HEK293 (cell line): Measurements from ENCODE around the gene IFNGR1.

Experiments
- CTCF ChIA-PET: fragments of 350-600 bp; formaldehyde crosslinking; extraction: SDS; loops from one replicate; lab custom pipeline; 2021; ENCODE audit warnings: antibody characterized with exemption; lab: Yijun Ruan, JAX
- POLR2A ChIA-PET: fragments of 300-600 bp; formaldehyde crosslinking; extraction: SDS; loops from one replicate; lab custom pipeline; 2020; ENCODE audit warnings: antibody characterized with exemption, inconsistent platforms; lab: Yijun Ruan, JAX
- H3K27ac ChIP-seq: fragments of 200-500 bp; sonication (Bioruptor generic); 2 replicates; pipeline ENCODE4 v1.5.1; 2014; ENCODE audit warnings: low read depth, low read length, control low read depth, inconsistent platforms; ENCODE audit errors: extremely low read depth
- H3K36me3 ChIP-seq, 2 experiments: fragments of 200-500 bp in 1 of 2; sonication (Bioruptor generic) in 1 of 2; 1 replicate in 1 of 2; 2 replicates in 1 of 2; pipeline ENCODE4 v1.5.1; 2014 to 2017; ENCODE audit warnings: inconsistent platforms in 2 of 2, low read length in 2 of 2; ENCODE audit not compliant: control insufficient read depth in 2 of 2, insufficient read depth in 1 of 2
- H3K4me1 ChIP-seq: fragments of 200-500 bp; sonication (Bioruptor generic); 2 replicates; pipeline ENCODE4 v1.5.1; 2014; ENCODE audit warnings: mild to moderate bottlenecking, low read length, inconsistent platforms; ENCODE audit not compliant: control insufficient read depth, insufficient read depth
- H3K4me3 ChIP-seq: 2 replicates; pipeline ENCODE4 v1.5.1; 2011; ENCODE audit warnings: low read depth, mild to moderate bottlenecking, control low read depth, low read length, moderate library complexity
- H3K9me3 ChIP-seq: fragments of 200-500 bp; sonication (Bioruptor generic); 2 replicates; pipeline ENCODE4 v1.5.1; 2014; ENCODE audit warnings: low read depth, low read length, inconsistent platforms; ENCODE audit not compliant: control insufficient read depth, insufficient read depth
- AEBP2 ChIP-seq: fragments of 450-650 bp; formaldehyde crosslinking; IDR thresholded peaks from 2 replicates; pipeline ENCODE4 v1.5.1; 2016; ENCODE audit warnings: missing biosample characterization, missing genetic modification characterization, borderline replicate concordance
- FEZF1 ChIP-seq: fragments of 450-650 bp; formaldehyde crosslinking; IDR thresholded peaks from 2 replicates; pipeline ENCODE4 v1.5.1; 2016; ENCODE audit warnings: missing biosample characterization, missing genetic modification characterization
- GLI4 ChIP-seq: fragments of 450-650 bp; formaldehyde crosslinking; IDR thresholded peaks from 2 replicates; pipeline ENCODE4 v1.5.1; 2016; ENCODE audit warnings: missing biosample characterization, missing genetic modification characterization
- KLF9 ChIP-seq: fragments of 450-650 bp; formaldehyde crosslinking; IDR thresholded peaks from 2 replicates; pipeline ENCODE4 v1.5.1; 2016; ENCODE audit warnings: missing biosample characterization, missing genetic modification characterization, low read depth
- MEIS1 ChIP-seq: sonication (generic); formaldehyde crosslinking; IDR thresholded peaks from 2 replicates; pipeline ENCODE4 v1.8.1; 2022; ENCODE audit warnings: missing genetic modification reagents, mild to moderate bottlenecking, borderline replicate concordance
- PBX3 ChIP-seq: sonication (generic); formaldehyde crosslinking; IDR thresholded peaks from 2 replicates; pipeline ENCODE4 v1.8.1; 2022; ENCODE audit warnings: mild to moderate bottlenecking, moderate library complexity, missing genetic modification reagents
- TRIM28 ChIP-seq: IDR thresholded peaks from 2 replicates; pipeline ENCODE4 v1.6.1; 2011; ENCODE audit warnings: low read length, control low read depth, borderline replicate concordance
- ZBTB21 ChIP-seq: fragments of 450-650 bp; formaldehyde crosslinking; IDR thresholded peaks from 2 replicates; pipeline ENCODE4 v1.5.1; 2017; ENCODE audit warnings: missing biosample characterization, missing genetic modification characterization
- ZBTB44 ChIP-seq: fragments of 450-650 bp; IDR thresholded peaks from 2 replicates; pipeline ENCODE4 v1.5.1; 2018; ENCODE audit warnings: missing biosample characterization, mild to moderate bottlenecking, missing genetic modification characterization
- ZBTB8A ChIP-seq: fragments of 450-650 bp; formaldehyde crosslinking; IDR thresholded peaks from 2 replicates; pipeline ENCODE4 v1.5.1; 2016; ENCODE audit warnings: missing biosample characterization, missing genetic modification characterization
- ZFP37 ChIP-seq: fragments of 450-650 bp; formaldehyde crosslinking; IDR thresholded peaks from 2 replicates; pipeline ENCODE4 v1.5.1; 2016; ENCODE audit warnings: missing biosample characterization, missing genetic modification characterization
- ZNF114 ChIP-seq: fragments of 450-650 bp; formaldehyde crosslinking; IDR thresholded peaks from 2 replicates; pipeline ENCODE4 v1.5.0; 2017; ENCODE audit warnings: missing biosample characterization, missing genetic modification characterization
- ZNF121 ChIP-seq: fragments of 450-650 bp; formaldehyde crosslinking; IDR thresholded peaks from 2 replicates; pipeline ENCODE4 v1.5.1; 2016; ENCODE audit warnings: missing biosample characterization, missing genetic modification characterization
- ZNF223 ChIP-seq: fragments of 450-650 bp; formaldehyde crosslinking; IDR thresholded peaks from 2 replicates; pipeline ENCODE4 v1.5.1; 2016; ENCODE audit warnings: missing biosample characterization, missing genetic modification characterization
- ZNF354C ChIP-seq: fragments of 450-650 bp; formaldehyde crosslinking; IDR thresholded peaks from 2 replicates; pipeline ENCODE4 v1.5.1; 2016; ENCODE audit warnings: missing biosample characterization, missing genetic modification characterization, low read depth, borderline replicate concordance
- ZNF391 ChIP-seq: fragments of 450-650 bp; formaldehyde crosslinking; IDR thresholded peaks from 2 replicates; pipeline ENCODE4 v1.5.1; 2016; ENCODE audit warnings: low read depth, missing biosample characterization, missing genetic modification characterization, borderline replicate concordance
- ZNF394 ChIP-seq: fragments of 450-650 bp; formaldehyde crosslinking; IDR thresholded peaks from 2 replicates; pipeline ENCODE4 v1.5.1; 2016; ENCODE audit warnings: missing biosample characterization, missing genetic modification characterization, mild to moderate bottlenecking, moderate library complexity, borderline replicate concordance
- ZNF449 ChIP-seq: fragments of 450-650 bp; formaldehyde crosslinking; IDR thresholded peaks from 2 replicates; pipeline ENCODE4 v1.5.1; 2017; ENCODE audit warnings: missing biosample characterization, mild to moderate bottlenecking, missing genetic modification characterization, moderate library complexity
- ZNF549 ChIP-seq: fragments of 450-650 bp; IDR thresholded peaks from 2 replicates; pipeline ENCODE4 v1.5.1; 2018; ENCODE audit warnings: missing biosample characterization, missing genetic modification characterization, mild to moderate bottlenecking, inconsistent platforms, moderate library complexity
- ZNF561 ChIP-seq: fragments of 450-650 bp; IDR thresholded peaks from 2 replicates; pipeline ENCODE4 v1.5.1; 2018; ENCODE audit warnings: missing biosample characterization, missing genetic modification characterization, borderline replicate concordance
- ZNF654 ChIP-seq: fragments of 450-650 bp; formaldehyde crosslinking; IDR thresholded peaks from 2 replicates; pipeline ENCODE4 v1.5.1; 2016; ENCODE audit warnings: low read depth, missing biosample characterization, missing genetic modification characterization
- ZNF76 ChIP-seq: fragments of 450-650 bp; formaldehyde crosslinking; IDR thresholded peaks from 2 replicates; pipeline ENCODE4; 2016; ENCODE audit warnings: low read depth, missing biosample characterization, missing genetic modification characterization, borderline replicate concordance
- ZNF791 ChIP-seq: fragments of 450-650 bp; formaldehyde crosslinking; IDR thresholded peaks from 2 replicates; pipeline ENCODE4 v1.5.1; 2016; ENCODE audit warnings: missing biosample characterization, missing genetic modification characterization
- ZNF792 ChIP-seq: fragments of 450-650 bp; formaldehyde crosslinking; IDR thresholded peaks from 2 replicates; pipeline ENCODE4 v1.5.1; 2016; ENCODE audit warnings: missing biosample characterization, missing genetic modification characterization
- ZNF830 ChIP-seq: fragments of 450-650 bp; IDR thresholded peaks from 2 replicates; pipeline ENCODE4 v1.5.0; 2018; ENCODE audit warnings: missing biosample characterization, missing genetic modification characterization, low read depth, mild to moderate bottlenecking, moderate library complexity

IFNGR1 gene

GRCh38 chr6:137191670-137192069 is 27.5 kb downstream of the IFNGR1 start:
- ChIA-PET CTCF (no interaction called here), POLR2A (no interaction called here)
- Histone ChIP-seq H3K36me3 (no peaks in the 10 kb centered on the region), H3K4me3 (no peak overlapping the region), H3K27ac (no peak overlapping the region), H3K9me3 (no peaks in the 10 kb centered on the region), H3K4me1 (no peaks in the 10 kb centered on the region)
- TF ChIP-seq ZBTB8A (tag by site-specific recombination) (no peak), ZNF549 (tag by site-specific recombination) (no peak), ZNF121 (no peak), TRIM28 (no peak), ZNF449 (tag by site-specific recombination) (no peak)

GRCh38 chr6:137191236-137191635 is 27.9 kb downstream of the IFNGR1 start:
- ChIA-PET POLR2A (no interaction called here), CTCF (no interaction called here)
- TF ChIP-seq AEBP2 (no peak), ZFP37 (tag by site-specific recombination) (no peak), GLI4 (tag by site-specific recombination) (no peak), ZNF76 (no peak), ZBTB44 (tag by site-specific recombination) (no peak), ZNF830 (tag by site-specific recombination) (no peak), PBX3 (CRISPR knock-in tag) (no peak), ZBTB21 (no peak), ZNF223 (tag by site-specific recombination) (no peak), KLF9 (tag by site-specific recombination) (no peak), FEZF1 (no peak), ZNF654 (tag by site-specific recombination) (no peak), ZNF561 (tag by site-specific recombination) (no peak)
- Histone ChIP-seq H3K4me3 (no peak overlapping the region), H3K36me3 (no peaks in the 10 kb centered on the region), H3K4me1 (no peaks in the 10 kb centered on the region), H3K9me3 (no peaks in the 10 kb centered on the region), H3K27ac (no peak overlapping the region)

GRCh38 chr6:137190583-137191094 is 28.5 kb downstream of the IFNGR1 start:
- Histone ChIP-seq H3K27ac (no peak overlapping the region), H3K4me3 (no peak overlapping the region), H3K9me3 (no peaks in the 10 kb centered on the region), H3K36me3 (no peaks in the 10 kb centered on the region), H3K4me1 (no peaks in the 10 kb centered on the region)
- ChIA-PET POLR2A (no interaction called here), CTCF (no interaction called here)
- TF ChIP-seq ZBTB21 = no peak
- no peak for TF ChIP-seq ZNF114 (tag by site-specific recombination)
- TF ChIP-seq ZNF792 = no peak
- no peak for TF ChIP-seq ZNF394 (tag by site-specific recombination)
- no peak for TF ChIP-seq MEIS1 (CRISPR knock-in tag)
- TF ChIP-seq ZNF391 (tag by site-specific recombination) = no peak
- no peak for TF ChIP-seq ZBTB44 (tag by site-specific recombination)
- TF ChIP-seq ZNF791 = no peak
- no peak for TF ChIP-seq ZNF354C (tag by site-specific recombination)
